Endothelial cell of umbilical vein (primary cell): ENCODE results near the gene MYO7B. TPM values are rescaled to one million over a fixed set of nuclear protein-coding genes. Genes with fewer than 3 reads are reported as not detected.

Experiments
- BruUV-seq: library from RNA; stranded (reverse); fragments of 400-500 nt; replicated peaks from 2 replicates; lab custom pipeline; 2021; lab: Mats Ljungman, UMichigan
- CTCF ChIA-PET: fragments of 300-600, 350-600 bp; sonication (Branson Sonifier 250); formaldehyde crosslinking; loops from one replicate; lab custom pipeline; 2021; ENCODE audit warnings: antibody characterized with exemption, inconsistent platforms; lab: Charles Lee
- POLR2A ChIA-PET: fragments of 300-600, 350-600 bp; sonication (Branson Sonifier 250); formaldehyde crosslinking; loops from one replicate; lab custom pipeline; 2021; ENCODE audit warnings: antibody characterized with exemption, inconsistent platforms; lab: Charles Lee
- DNase-seq: peaks from one replicate; pipeline ENCODE4 v3.0.0-alpha.2; 2011; ENCODE audit warnings: low read depth, low spot score
- FAIRE-seq: peaks from 2 replicates; lab custom pipeline; 2011; peaks lifted over from hg19 to GRCh38; lab: Jason Lieb, UNC
- H2AFZ ChIP-seq: 2 replicates; pipeline ENCODE4 v1.6.0; 2012; ENCODE audit warnings: low read depth, low read length, control low read depth, inconsistent platforms
- H3K27ac ChIP-seq: 2 replicates; pipeline ENCODE4 v1.5.1; 2011; ENCODE audit warnings: low read depth, mild to moderate bottlenecking, control low read depth, low read length, moderate library complexity; ENCODE audit not compliant: insufficient read depth
- H3K27me3 ChIP-seq, 2 experiments: 2 replicates each; pipeline versions ENCODE4 v1.6.0 to v1.6.1; 2011; ENCODE audit warnings: low read length in 2 of 2, mixed read lengths in 1 of 2; ENCODE audit not compliant: control insufficient read depth in 2 of 2, insufficient read depth in 2 of 2
- H3K36me3 ChIP-seq, 2 experiments: 2 replicates in 1 of 2; 3 replicates in 1 of 2; pipeline ENCODE4 v1.5.1; 2011; ENCODE audit warnings: low read length in 2 of 2, mild to moderate bottlenecking in 1 of 2, moderate library complexity in 1 of 2; ENCODE audit not compliant: control insufficient read depth in 2 of 2, insufficient read depth in 2 of 2; ENCODE audit errors: extremely low read depth in 1 of 2
- H3K4me1 ChIP-seq: 3 replicates; pipeline ENCODE4 v1.5.1; 2011; ENCODE audit warnings: mild to moderate bottlenecking, low read length; ENCODE audit not compliant: control insufficient read depth, insufficient read depth; ENCODE audit errors: extremely low read depth
- H3K4me2 ChIP-seq: 2 replicates; pipeline ENCODE4 v1.6.1; 2011; ENCODE audit warnings: low read length, control low read depth, mixed read lengths; ENCODE audit not compliant: insufficient read depth
- H3K4me3 ChIP-seq, 3 experiments: fragments of 200-600 bp in 1 of 3; sonication (generic), shearing (Covaris generic) in 1 of 3; replicated peaks in 1 of 3; 2 replicates each; pipeline ENCODE4 v1.5.1; 2011 to 2016; ENCODE audit warnings: control low read depth in 3 of 3, low read length in 3 of 3, mild to moderate bottlenecking in 2 of 3, inconsistent platforms in 1 of 3, low read depth in 1 of 3, moderate library complexity in 1 of 3; ENCODE audit not compliant: insufficient read depth in 1 of 3
- H3K79me2 ChIP-seq: 2 replicates; pipeline ENCODE4 v1.6.0; 2012; ENCODE audit warnings: low read length, inconsistent platforms; ENCODE audit not compliant: control insufficient read depth, insufficient read depth
- H3K9ac ChIP-seq: replicated peaks from 2 replicates; pipeline ENCODE3; 2011; ENCODE audit warnings: low read length, control low read depth; ENCODE audit not compliant: insufficient read depth; ENCODE audit errors: extremely low read depth
- H3K9me1 ChIP-seq: replicated peaks from 3 replicates; pipeline ENCODE4 v1.6.0; 2011; ENCODE audit warnings: mild to moderate bottlenecking, low read length; ENCODE audit not compliant: control insufficient read depth, insufficient read depth; ENCODE audit errors: extremely low read depth
- H3K9me3 ChIP-seq: replicated peaks from 2 replicates; pipeline ENCODE4 v1.5.1; 2012; ENCODE audit warnings: low read length, inconsistent platforms; ENCODE audit not compliant: control insufficient read depth, insufficient read depth
- H4K20me1 ChIP-seq: replicated peaks from 2 replicates; pipeline ENCODE3; 2011; ENCODE audit warnings: mild to moderate bottlenecking, low read length; ENCODE audit not compliant: control insufficient read depth, insufficient read depth; ENCODE audit errors: extremely low read depth
- CTCF ChIP-seq, 2 donors: IDR thresholded peaks; 1 replicate in 1 of 2; 2 replicates in 1 of 2; pipeline ENCODE4 v1.5.1; 2011; ENCODE audit warnings: low read length in 2 of 2, mild to moderate bottlenecking in 2 of 2, moderate library complexity in 2 of 2, control low read depth in 1 of 2, inconsistent platforms in 1 of 2, low read depth in 1 of 2; ENCODE audit not compliant: insufficient read depth in 1 of 2; ENCODE audit errors: extremely low read depth in 1 of 2
- FOS ChIP-seq: IDR thresholded peaks from 2 replicates; pipeline ENCODE4 v1.6.1; 2011; ENCODE audit warnings: mild to moderate bottlenecking, low read length, moderate library complexity, borderline replicate concordance; ENCODE audit not compliant: insufficient read depth
- GATA2 ChIP-seq: IDR thresholded peaks from 2 replicates; pipeline ENCODE4 v1.7.0; 2011; ENCODE audit warnings: low read depth, mild to moderate bottlenecking, moderate library complexity, mixed read lengths, low read length; ENCODE audit not compliant: insufficient read length, insufficient read depth
- JUN ChIP-seq: IDR thresholded peaks from 2 replicates; pipeline ENCODE4 v1.6.1; 2011; ENCODE audit warnings: borderline replicate concordance, low read depth; ENCODE audit not compliant: insufficient read length, insufficient read depth
- MYC ChIP-seq: IDR thresholded peaks from one replicate; pipeline ENCODE4 v1.6.1; 2011; ENCODE audit warnings: mild to moderate bottlenecking, low read depth, low read length
- POLR2A ChIP-seq: IDR thresholded peaks from 2 replicates; pipeline ENCODE4 v1.6.1; 2012; ENCODE audit warnings: low read depth, mild to moderate bottlenecking, control low read depth, low read length
- POLR2AphosphoS5 ChIP-seq: IDR thresholded peaks from 2 replicates; pipeline ENCODE4 v1.6.1; 2012; ENCODE audit warnings: low read depth, mild to moderate bottlenecking, control low read depth, low read length, moderate library complexity; ENCODE audit not compliant: insufficient read depth
- dilution Hi-C: fragments of 300-500 bp; cut with MboI; formaldehyde crosslinking; loops from one replicate; pipeline ENCODE4 v1.15.0; 2019; ENCODE audit warnings: low sequenced_read_pairs; ENCODE audit not compliant: extremely low pct_ligation_motif_present
- intact Hi-C: fragments of 100-400 bp; cut with micrococcal nuclease; formaldehyde crosslinking; loops from one replicate; pipeline ENCODE4 v1.10.0; 2022
- polyA plus RNA-seq, 4 experiments: library from polyadenylated mRNA; depleted of rRNA in 3 of 4; stranded (reverse) in 3 of 4; unstranded in 1 of 4; fragments of >200 nt; gene quantifications; 2 replicates each; pipeline versions ENCODE4 v1.2.1 to v1.2.3, GENCODE V29; 2011 to 2012; ENCODE audit warnings: missing spikeins in 1 of 4
- total RNA-seq: library from RNA; stranded (reverse); gene quantifications from 2 replicates; pipeline ENCODE4 v1.2.3, GENCODE V29; 2021

The MYO7B gene
- total and polyA plus RNA-seq, 2 donors (not counting 3 experiments of a cell fraction or from before 2014, with no cell fraction given): 0.17 TPM; not detected in 1

- no peak overlapping the region for H3K27ac ChIP-seq
- H3K27me3 ChIP-seq: no peaks in the 10 kb centered on the region
- FAIRE-seq (no peak), DNase-seq (no peak)
- no peaks in the 10 kb centered on the region for H4K20me1 ChIP-seq
- ChIA-PET CTCF (interaction anchor here (0.8 kb wide), 1 partner anchor 18 kb away, joined by 3 read pairs; no protein-coding TSS in a partner anchor), POLR2A (no interaction called here)
- H3K4me3 ChIP-seq: no peak overlapping the region
- no peaks in the 10 kb centered on the region for H3K79me2 ChIP-seq
- H3K4me1 ChIP-seq: peaks cover 5% of the 10 kb centered on the region
- H3K9me3 ChIP-seq: no peaks in the 10 kb centered on the region
- H3K36me3 ChIP-seq: no peaks in the 10 kb centered on the region
- no peaks in the 10 kb centered on the region for H3K9me1 ChIP-seq
- no peak overlapping the region for H3K4me2 ChIP-seq
- TF ChIP-seq JUN: no peak
- TF ChIP-seq MYC: no peak
- TF ChIP-seq POLR2A: no peak
- TF ChIP-seq GATA2: no peak
- no peak for TF ChIP-seq POLR2AphosphoS5
- no peak for TF ChIP-seq CTCF (IDR thresholded peaks at IDR 0.05; ENCODE audit: extremely low read depth in 1 of 2, insufficient read depth in 1 of 2, low read depth in 1 of 2, low read length in 2 of 2)
- BruUV-seq: no TSS peak
- H3K9ac ChIP-seq: no peak overlapping the region
- intact Hi-C loops (no loop called here), dilution Hi-C loops (no loop called here)
- H2AFZ ChIP-seq: no peak overlapping the region
Observed at GRCh38 chr2:127572841-127573240, 37.4 kb downstream of the MYO7B start.

GRCh38 chr2:127573298-127573697 lies 37.8 kb downstream of the MYO7B start:
- Histone ChIP-seq H3K27ac (no peak overlapping the region), H3K9me3 (no peaks in the 10 kb centered on the region), H3K9ac (no peak overlapping the region), H3K79me2 (no peaks in the 10 kb centered on the region), H3K9me1 (no peaks in the 10 kb centered on the region), H3K4me2 (no peak overlapping the region), H4K20me1 (no peaks in the 10 kb centered on the region), H3K4me1 (peaks cover 5% of the 10 kb centered on the region), H2AFZ (no peak overlapping the region), H3K36me3 (no peaks in the 10 kb centered on the region), H3K4me3 (no peak overlapping the region), H3K27me3 (no peaks in the 10 kb centered on the region)
- BruUV-seq: no TSS peak
- ChIA-PET CTCF (interaction anchor here (0.8 kb wide), 1 partner anchor 18 kb away, joined by 3 read pairs; no protein-coding TSS in a partner anchor), POLR2A (no interaction called here)
- intact Hi-C loops (no loop called here), dilution Hi-C loops (no loop called here)
- FAIRE-seq (no peak), DNase-seq (no peak)
- TF ChIP-seq POLR2A (no peak), FOS (no peak)
